HL-60 (cell line): Measurements from ENCODE around the gene ID1.
"Not testable (repeated sequence)": the region's sequence is repeated elsewhere in the genome, so short reads cannot be mapped to it uniquely, and the experiment has no call there.

Experiments
- CTCF ChIP-seq: IDR thresholded peaks from one replicate; pipeline ENCODE4 v1.5.1; 2011; ENCODE audit warnings: low read length, control low read depth, inconsistent platforms; ENCODE audit not compliant: insufficient read depth
- GABPA ChIP-seq: IDR thresholded peaks from 2 replicates; pipeline ENCODE4 v1.6.1; 2012; ENCODE audit warnings: low read depth
- POLR2AphosphoS5 ChIP-seq: IDR thresholded peaks from 2 replicates; pipeline ENCODE4 v1.6.1; 2012; ENCODE audit warnings: low read depth
- REST ChIP-seq: IDR thresholded peaks from 2 replicates; pipeline ENCODE4 v1.6.1; 2012; ENCODE audit warnings: low read depth; ENCODE audit not compliant: insufficient replicate concordance

DNA sequence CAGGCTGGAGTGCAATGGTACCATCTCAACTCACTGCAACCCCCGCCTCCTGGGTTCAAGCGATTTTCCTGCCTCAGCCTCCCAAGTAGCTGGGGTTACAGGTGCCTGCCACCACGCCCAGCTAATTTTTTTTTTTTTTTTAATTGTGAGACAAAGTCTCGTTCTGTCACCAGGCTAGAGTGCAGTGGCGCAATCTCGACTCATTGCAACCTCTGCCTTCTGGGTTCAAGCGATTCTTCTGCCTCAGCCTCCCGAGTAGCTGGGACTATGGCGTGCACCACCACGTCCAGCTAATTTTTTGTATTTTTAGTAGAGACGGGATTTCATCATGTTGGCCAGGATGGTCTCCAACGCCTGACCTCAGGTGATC, 7.2 kb downstream of the ID1 start:
- TF ChIP-seq CTCF, REST, POLR2AphosphoS5, GABPA: not testable (repeated sequence)
